Body of pancreas (tissue), 4 donors: Measurements from ENCODE around the gene MTCH1.

Experiments
- CTCF ChIP-seq, 7 experiments: fragments of 450-650 bp in 4 of 7; fragments of 200-600 bp in 3 of 7; sonication (generic) in 3 of 7; IDR thresholded peaks; one replicate each; pipeline ENCODE4 v1.5.1; 2016 to 2019; ENCODE audit warnings: antibody characterized with exemption in 7 of 7
- POLR2A ChIP-seq, 3 donors: fragments of 450-650 bp; IDR thresholded peaks; one replicate each; pipeline ENCODE4 v1.6.1; 2016; ENCODE audit warnings: antibody characterized with exemption in 3 of 3, mild to moderate bottlenecking in 2 of 3

GRCh38 chr6:37016995-37017394 lies 31.0 kb upstream of the MTCH1 start:
- TF ChIP-seq CTCF (IDR thresholded peaks at IDR 0.05): no peak
- no peak for TF ChIP-seq POLR2A (IDR thresholded peaks at IDR 0.05)
